Right ventricle myocardium inferior (tissue), 1 donor: ENCODE results near the gene APOBEC4. TPM values are rescaled to one million over a fixed set of nuclear protein-coding genes. Genes with fewer than 3 reads are reported as not detected.
A peak's percentile ranks its signal among the peaks of the same experiment; 100 is the strongest.
"Not testable (repeated sequence)": the region's sequence is repeated elsewhere in the genome, so short reads cannot be mapped to it uniquely, and the experiment has no call there.

ENCODE experiments used
- ATAC-seq: fragments of 200-7000 bp; cut with Tn5 transposase; one replicate; pipeline ENCODE4 v1.9.1; 2020; ENCODE audit warnings: mild to moderate bottlenecking, moderate library complexity
- DNase-seq: peaks from one replicate; pipeline ENCODE4 v3.0.0; 2021; ENCODE audit errors: missing footprints
- intact Hi-C: fragments of 100-400 bp; cut with DNase I; formaldehyde crosslinking; loops from one replicate; pipeline ENCODE4 v1.11.0; 2022
- long read RNA-seq: library from polyadenylated mRNA; unstranded; transcript quantifications from one replicate; pipeline ENCODE4 v2.0.0, GENCODE V29; 2021
- total RNA-seq: library from RNA; stranded (reverse); fragmentation: NEBNext Ultra II Directional; extraction: Animal tissue kit (Norgen Biotek cat#: 25700); gene quantifications from one replicate; pipeline ENCODE4 v1.2.1, GENCODE V29; 2021
- donor health status: DM: no; HTN: yes; CAD: no; lungs with severe emphysema.

The APOBEC4 gene
- total RNA-seq = not detected
- long read RNA-seq = 0 reads

- peak; percentile 69 for ATAC-seq
- intact Hi-C loops = no loop called here
- DNase-seq = no peak
These were observed at the start of gene APOBEC4 for GRCh38 chr1:183652547-183653461. APOBEC4 (minus strand) TSS chr1:183653316; CDS start chr1:183648781, 4,535 bp downstream.

GRCh38 chr1:183702813-183703198, 49.7 kb upstream of the APOBEC4 start:
- intact Hi-C loops = no loop called here
- DNase-seq = no peak
- ATAC-seq = no peak

- intact Hi-C loops = no loop called here
- DNase-seq = no peak
- ATAC-seq = no peak
These were observed 49.1 kb upstream of the APOBEC4 start for GRCh38 chr1:183702087-183702812.

- intact Hi-C loops = no loop called here
- DNase-seq = no peak
- no peak for ATAC-seq
These were observed 46.6 kb upstream of the APOBEC4 start for GRCh38 chr1:183699616-183700160.

- DNase-seq (no peak), ATAC-seq (no peak)
- intact Hi-C loops = no loop called here
These were observed 44.9 kb upstream of the APOBEC4 start for GRCh38 chr1:183697814-183698590.

- intact Hi-C loops = no loop called here
- no peak for ATAC-seq
These were observed 43.9 kb upstream of the APOBEC4 start for GRCh38 chr1:183696981-183697380.

GRCh38 chr1:183694755-183695154, 41.6 kb upstream of the APOBEC4 start:
- DNase-seq (no peak), ATAC-seq (peak; percentile 28)
- intact Hi-C loops = no loop called here

More at GRCh38 chr1:183696981-183697380, 43.9 kb upstream of the APOBEC4 start:
- no peak for DNase-seq

GRCh38 chr1:183694066-183694465, 41.0 kb upstream of the APOBEC4 start:
- intact Hi-C loops = no loop called here
- ATAC-seq (peak; percentile 89), DNase-seq (no peak)

GRCh38 chr1:183693521-183693920, 40.4 kb upstream of the APOBEC4 start:
- intact Hi-C loops = no loop called here
- no peak for DNase-seq
- ATAC-seq = peak; percentile 42

- DNase-seq (no peak), ATAC-seq (no peak)
- intact Hi-C loops = loop anchor here (10.0 kb wide), 1 partner anchor 225 kb away; no protein-coding TSS in a partner anchor
These were observed 36.7 kb upstream of the APOBEC4 start for GRCh38 chr1:183689762-183690204.

- ATAC-seq = no peak
- intact Hi-C loops = loop anchor here (10.0 kb wide), 1 partner anchor 226 kb away; no protein-coding TSS in a partner anchor
- DNase-seq = no peak
These were observed 35.4 kb upstream of the APOBEC4 start for GRCh38 chr1:183688341-183689060.

- intact Hi-C loops = loop anchor here (10.0 kb wide), 1 partner anchor 227 kb away; no protein-coding TSS in a partner anchor
- ATAC-seq = no peak
- no peak for DNase-seq
These were observed 34.6 kb upstream of the APOBEC4 start for GRCh38 chr1:183687546-183688304.

- intact Hi-C loops = loop anchor here (10.0 kb wide), 1 partner anchor 229 kb away; no protein-coding TSS in a partner anchor
- ATAC-seq (no peak), DNase-seq (no peak)
These were observed 33.1 kb upstream of the APOBEC4 start for GRCh38 chr1:183686229-183686628.

GRCh38 chr1:183685112-183685713, 32.1 kb upstream of the APOBEC4 start:
- DNase-seq (no peak), ATAC-seq (no peak)
- intact Hi-C loops = loop anchor here (2.0 to 10.0 kb wide), 2 partner anchors 30 to 230 kb away; no protein-coding TSS in a partner anchor

- intact Hi-C loops, ATAC-seq, DNase-seq: not testable (repeated sequence)
These were observed 26.2 kb upstream of the APOBEC4 start for GRCh38 chr1:183679363-183679762.

GRCh38 chr1:183678819-183679218, 25.7 kb upstream of the APOBEC4 start:
- ATAC-seq (peak; percentile 60), DNase-seq (no peak)
- intact Hi-C loops = no loop called here
